GM21515 (cell line): ENCODE measurements around the gene PREX1.

Experiments
- ATAC-seq: cut with Tn5 transposase; IDR thresholded peaks from one replicate; pipeline ENCODE4 v1.9.1; 2021; ENCODE audit not compliant: unreplicated experiment

PREX1 gene

GRCh38 chr20:48597521-48598302 lies 230.1 kb downstream of the PREX1 start:
- ATAC-seq, result no peak

DNA sequence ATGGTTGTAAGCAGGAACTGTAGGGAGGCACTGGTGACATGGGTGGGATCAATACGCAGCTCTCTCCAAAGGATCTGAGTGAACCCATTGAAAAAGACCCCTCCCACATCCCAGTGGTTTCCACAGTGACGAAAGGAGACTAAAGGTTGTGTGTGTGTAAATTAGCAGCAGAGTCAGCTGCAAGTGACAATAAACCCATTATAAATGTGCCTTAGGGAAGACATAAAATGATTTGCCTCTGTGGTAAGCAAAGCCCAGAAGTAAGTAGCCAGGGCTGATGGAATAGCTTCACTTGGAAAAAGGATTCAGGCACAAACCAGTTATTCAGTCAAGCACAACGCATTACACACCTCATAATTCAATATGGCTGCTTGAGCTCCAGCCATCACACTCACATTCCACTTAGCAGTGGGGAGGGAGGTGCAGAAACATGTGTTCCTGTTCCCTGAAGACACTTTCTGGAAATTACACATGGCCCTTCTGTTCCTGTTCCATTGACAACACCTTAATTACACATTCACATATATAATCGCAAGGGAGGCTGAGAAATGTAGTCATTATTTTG lies 231.4 kb downstream of the PREX1 start:
- ATAC-seq, result no peak

GRCh38 chr20:48595495-48596333 lies 232.1 kb downstream of the PREX1 start:
- no peak for ATAC-seq

DNA sequence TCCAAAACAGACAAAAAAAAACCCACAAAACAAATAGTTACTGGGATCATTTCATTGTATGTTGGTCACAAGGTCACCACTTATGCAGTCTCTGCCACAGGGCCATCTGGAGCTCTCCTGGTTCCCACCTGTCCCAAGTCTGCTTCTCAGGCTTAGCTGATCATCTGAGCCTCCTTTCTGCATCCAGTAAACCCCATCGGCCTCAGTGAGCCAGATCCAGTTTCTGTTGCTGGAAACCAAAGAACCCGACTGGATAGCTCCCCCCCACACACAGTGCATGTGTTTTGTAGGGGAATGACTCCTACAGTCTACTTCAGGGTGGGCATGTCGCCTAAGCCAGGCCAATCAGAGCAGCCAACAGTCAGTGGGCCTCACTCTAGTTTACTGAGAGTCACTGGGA lies 233.3 kb downstream of the PREX1 start:
- no peak for ATAC-seq

GRCh38 chr20:48592107-48592940 lies 235.5 kb downstream of the PREX1 start:
- ATAC-seq, result no peak

DNA sequence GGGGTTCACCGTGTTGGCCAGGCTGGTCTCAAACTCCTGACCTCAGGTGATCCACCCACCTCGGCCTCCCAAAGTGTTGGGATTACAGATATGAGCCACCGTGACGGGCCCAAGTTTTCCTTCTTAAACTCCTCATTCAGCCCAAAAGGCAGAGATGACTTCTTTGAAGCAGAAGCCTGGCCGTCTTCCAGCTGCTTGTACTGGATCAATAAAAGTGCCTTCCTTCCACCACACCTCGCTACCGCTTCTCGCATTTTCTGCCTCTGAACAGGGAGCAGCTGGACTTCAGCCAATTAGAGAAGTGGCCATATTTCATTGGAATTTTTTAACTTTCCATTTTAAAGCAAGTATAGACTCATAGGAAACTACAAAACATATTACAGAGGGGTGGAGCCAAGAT lies 241.1 kb downstream of the PREX1 start:
- no peak for ATAC-seq

DNA sequence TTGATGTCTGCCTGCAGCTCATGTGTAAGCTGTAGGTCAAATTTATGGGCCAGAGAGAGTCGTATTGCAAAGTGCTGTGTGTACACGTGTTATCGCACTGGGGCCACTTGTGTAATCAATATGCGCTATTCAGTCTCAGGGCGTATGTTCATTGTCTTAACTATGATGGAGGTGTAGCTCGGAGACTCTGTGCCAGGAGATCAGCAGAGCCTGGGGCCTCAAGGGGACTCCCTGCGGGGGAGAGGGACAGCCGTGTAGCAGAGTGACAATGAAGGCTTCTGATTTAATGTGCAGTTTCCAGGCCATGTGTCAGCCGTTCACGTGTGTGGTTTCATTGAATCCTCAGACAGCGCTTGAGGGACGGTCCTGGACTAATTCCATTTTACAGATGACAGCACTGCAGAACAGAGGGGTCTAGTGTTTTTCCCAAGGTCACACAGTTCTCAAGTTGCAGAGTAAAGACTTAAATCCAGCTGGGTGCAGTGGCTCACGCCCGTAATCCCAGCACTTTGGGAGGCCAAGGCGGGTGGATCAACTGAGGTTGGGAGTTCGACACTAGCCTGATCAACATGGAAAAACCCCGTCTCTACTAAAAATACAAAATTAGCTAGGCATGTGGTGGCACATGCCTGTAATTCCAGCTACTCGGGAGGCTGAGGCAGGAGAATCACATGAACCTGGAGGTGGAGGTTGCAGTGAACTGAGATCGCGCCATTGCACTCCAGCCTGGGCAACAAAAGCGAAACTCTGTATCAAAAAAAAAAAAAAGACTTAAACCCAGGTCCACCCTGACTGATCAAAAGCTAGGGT lies 242.5 kb downstream of the PREX1 start:
- no peak for ATAC-seq

DNA sequence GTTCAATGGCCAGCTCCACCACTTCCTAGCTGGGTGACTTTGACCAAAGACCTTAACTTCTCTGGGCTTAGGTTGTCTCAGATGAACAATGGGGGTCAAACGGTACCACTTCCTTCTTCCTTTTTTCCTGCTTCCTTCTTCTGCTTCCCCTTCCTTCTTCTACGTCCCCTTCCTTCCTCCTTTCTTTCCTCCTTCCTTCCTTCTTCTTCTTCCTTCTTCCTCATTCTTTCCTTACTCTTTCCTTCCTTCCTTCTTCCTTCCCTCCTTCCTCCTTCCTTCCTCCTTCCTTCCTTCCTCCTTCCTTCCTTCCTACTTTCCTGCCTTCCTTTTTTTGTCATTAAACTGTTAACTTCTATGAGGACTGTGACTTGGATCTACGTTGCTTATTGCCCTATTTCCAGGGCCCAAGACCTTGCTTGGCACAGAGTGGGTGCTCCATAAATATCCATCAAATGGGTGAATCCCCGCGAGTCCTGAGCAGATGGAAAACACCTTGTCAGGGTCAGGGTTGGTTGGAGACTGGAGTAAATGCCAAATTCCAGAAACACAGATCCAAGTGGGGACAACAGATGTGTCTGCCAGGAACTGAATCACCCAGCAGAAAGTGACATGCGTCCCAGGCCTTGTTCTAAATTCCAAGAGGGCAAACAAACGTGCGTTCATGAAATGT lies 243.3 kb downstream of the PREX1 start:
- ATAC-seq, result no peak

DNA sequence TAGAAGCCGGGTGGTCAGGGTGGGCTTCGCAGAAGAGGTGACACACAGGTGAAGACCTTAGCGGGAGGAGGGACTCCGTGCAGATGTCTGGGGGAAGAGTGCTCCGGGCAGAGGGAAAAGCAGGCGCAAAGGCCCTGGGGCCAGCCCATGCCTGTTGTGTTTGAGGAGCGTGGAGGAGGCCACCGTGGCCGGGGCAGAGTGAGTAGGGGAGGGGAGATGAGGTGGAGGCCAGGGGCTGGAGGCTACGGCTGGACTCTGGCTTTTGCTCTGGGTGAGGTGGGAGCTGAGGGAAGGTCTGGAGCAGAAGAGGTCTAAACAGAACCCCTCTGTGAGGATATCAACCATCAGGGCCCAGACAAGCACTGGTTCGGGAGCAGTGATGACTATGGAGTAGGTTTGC lies 244.0 kb downstream of the PREX1 start:
- ATAC-seq, result no peak

GRCh38 chr20:48583171-48583570 lies 244.6 kb downstream of the PREX1 start:
- ATAC-seq, result no peak

DNA sequence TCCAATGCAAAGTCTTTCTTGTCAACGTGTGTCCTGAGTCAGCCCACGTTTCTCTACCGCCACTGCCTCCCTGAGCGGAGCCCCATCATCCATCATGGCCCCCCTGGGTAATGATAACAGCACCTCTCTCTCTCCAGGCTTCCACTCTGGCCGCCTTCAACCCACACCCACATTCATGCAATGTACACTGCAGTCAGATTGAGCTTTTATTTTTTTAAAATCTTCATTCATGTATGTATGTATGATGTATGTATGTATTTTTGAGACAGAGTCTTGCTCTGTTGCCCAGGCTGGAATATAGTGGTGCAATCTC lies 245.2 kb downstream of the PREX1 start:
- ATAC-seq, result no peak

DNA sequence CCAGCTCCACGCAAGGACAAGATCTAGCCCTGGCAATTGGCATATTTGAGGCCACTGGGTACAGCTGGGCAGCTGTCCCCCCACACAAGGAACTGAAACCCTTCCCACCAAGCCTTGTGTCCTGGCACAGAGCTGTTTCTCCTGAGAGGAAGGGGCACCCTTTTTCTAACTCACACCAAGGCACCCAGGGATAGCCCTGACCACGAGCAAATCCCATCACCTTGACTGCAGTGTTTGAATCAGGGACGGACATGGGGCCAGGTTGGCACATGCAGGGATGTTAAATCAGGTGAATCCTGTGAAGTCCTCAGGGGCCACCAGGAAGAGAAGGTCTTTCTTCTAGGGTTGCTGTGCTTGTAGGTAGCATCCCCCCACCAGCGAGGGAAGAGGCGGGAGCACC lies 246.6 kb downstream of the PREX1 start:
- no peak for ATAC-seq

GRCh38 chr20:48578397-48579098 lies 249.3 kb downstream of the PREX1 start:
- ATAC-seq, result no peak

GRCh38 chr20:48577557-48577956 lies 250.2 kb downstream of the PREX1 start:
- ATAC-seq, result no peak

- no peak for ATAC-seq
These were observed 253.4 kb downstream of the PREX1 start for GRCh38 chr20:48574383-48574782.
